Testis (tissue), 2 donors: Measurements from ENCODE around the gene PSMG2.

Source experiments
- POLR2A ChIP-seq: fragments of 450-650 bp; IDR thresholded peaks from one replicate; pipeline ENCODE4 v1.6.1; 2017; ENCODE audit warnings: antibody characterized with exemption, mild to moderate bottlenecking, moderate library complexity
- TF ChIP-seq, protein P1 (sequence below), 3 experiments: fragments of 450-650 bp in 2 of 3; fragments of 200-600 bp in 1 of 3; sonication (generic) in 1 of 3; IDR thresholded peaks; one replicate each; pipeline ENCODE4 v1.5.1; 2016 to 2019; ENCODE audit warnings: antibody characterized with exemption in 3 of 3, mild to moderate bottlenecking in 2 of 3, moderate library complexity in 1 of 3

DNA sequence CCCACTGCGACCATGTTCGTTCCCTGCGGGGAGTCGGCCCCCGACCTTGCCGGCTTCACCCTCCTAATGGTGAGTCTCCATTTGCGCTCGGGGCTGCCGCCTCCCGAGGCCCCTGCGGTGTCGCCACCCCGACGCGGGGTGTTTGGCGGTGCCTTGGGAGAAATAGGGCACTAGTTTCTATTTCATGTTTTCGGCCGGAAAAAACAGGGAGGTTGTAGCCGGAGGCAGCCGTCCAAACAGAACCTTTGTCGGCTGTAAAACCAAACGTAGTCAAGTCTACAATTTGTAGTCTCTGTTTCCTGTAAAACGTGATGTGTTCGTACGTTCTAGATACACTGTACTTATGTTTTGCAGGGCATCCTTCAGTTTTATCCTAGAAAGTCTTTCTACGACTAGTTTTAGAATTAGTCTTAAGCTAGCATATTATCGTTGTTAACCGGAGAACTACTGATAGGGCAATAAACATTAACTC lies 290 bp downstream of the PSMG2 start:
- no peak for TF ChIP-seq POLR2A
- TF ChIP-seq, protein P1, sequence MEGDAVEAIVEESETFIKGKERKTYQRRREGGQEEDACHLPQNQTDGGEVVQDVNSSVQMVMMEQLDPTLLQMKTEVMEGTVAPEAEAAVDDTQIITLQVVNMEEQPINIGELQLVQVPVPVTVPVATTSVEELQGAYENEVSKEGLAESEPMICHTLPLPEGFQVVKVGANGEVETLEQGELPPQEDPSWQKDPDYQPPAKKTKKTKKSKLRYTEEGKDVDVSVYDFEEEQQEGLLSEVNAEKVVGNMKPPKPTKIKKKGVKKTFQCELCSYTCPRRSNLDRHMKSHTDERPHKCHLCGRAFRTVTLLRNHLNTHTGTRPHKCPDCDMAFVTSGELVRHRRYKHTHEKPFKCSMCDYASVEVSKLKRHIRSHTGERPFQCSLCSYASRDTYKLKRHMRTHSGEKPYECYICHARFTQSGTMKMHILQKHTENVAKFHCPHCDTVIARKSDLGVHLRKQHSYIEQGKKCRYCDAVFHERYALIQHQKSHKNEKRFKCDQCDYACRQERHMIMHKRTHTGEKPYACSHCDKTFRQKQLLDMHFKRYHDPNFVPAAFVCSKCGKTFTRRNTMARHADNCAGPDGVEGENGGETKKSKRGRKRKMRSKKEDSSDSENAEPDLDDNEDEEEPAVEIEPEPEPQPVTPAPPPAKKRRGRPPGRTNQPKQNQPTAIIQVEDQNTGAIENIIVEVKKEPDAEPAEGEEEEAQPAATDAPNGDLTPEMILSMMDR (IDR thresholded peaks at IDR 0.05) = no peak
